ENCODE results near the gene RABGAP1.

Gene RABGAP1

GRCh38 chr9:122948313-122948712 is 7.5 kb downstream of the RABGAP1 start:
- peaks cover 13% of the 10 kb centered on the region; the same call in 1 of the 2 replicates for H3K36me3 ChIP-seq (ENCODE audit: insufficient read depth, low read depth, low read length)
- H3K4me1 ChIP-seq (ENCODE audit: insufficient read depth, low read length), result peaks cover 38% of the 10 kb centered on the region
- H3K27ac ChIP-seq (ENCODE audit: low read length), result no peak overlapping the region
- H3K9me3 ChIP-seq (ENCODE audit: insufficient read depth, low read depth, low read length), result no peaks in the 10 kb centered on the region
- H3K9ac ChIP-seq (ENCODE audit: low read depth, low read length), result peak overlapping the region; percentile 25; the same call in 1 of the 2 replicates
- no peak overlapping the region for H3K4me3 ChIP-seq (ENCODE audit: low read length)
- H3K27me3 ChIP-seq (ENCODE audit: insufficient read depth, low read length), result no peaks in the 10 kb centered on the region

DNA sequence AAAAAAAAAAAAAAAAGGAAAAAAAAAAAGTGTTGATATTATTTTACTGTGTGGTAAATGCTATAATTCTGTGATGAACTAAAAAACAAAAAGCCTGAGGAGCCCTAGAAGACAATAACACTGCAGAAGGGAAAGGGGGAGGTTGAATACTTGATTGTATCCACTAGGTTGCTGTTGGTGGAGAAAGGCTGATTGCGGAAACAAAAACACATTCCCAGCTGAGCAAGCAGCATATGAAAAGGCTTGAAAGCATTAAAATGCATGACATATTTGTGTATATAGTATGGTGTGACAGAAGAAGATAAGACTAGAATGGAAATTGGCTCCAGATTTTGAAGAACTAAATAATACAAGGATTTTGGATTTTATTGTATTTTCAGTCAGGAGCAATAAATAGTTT is 8.9 kb downstream of the RABGAP1 start:
- peaks cover 38% of the 10 kb centered on the region for H3K4me1 ChIP-seq (ENCODE audit: insufficient read depth, low read length)
- peak overlapping the region; percentile 47; the same call in 1 of the 2 replicates for H3K4me3 ChIP-seq (ENCODE audit: low read length)
- peak overlapping the region; percentile 55 for H3K27ac ChIP-seq (ENCODE audit: low read length)
- H3K36me3 ChIP-seq (ENCODE audit: insufficient read depth, low read depth, low read length), result peaks cover 8% of the 10 kb centered on the region; the same call in 1 of the 2 replicates
- H3K9me3 ChIP-seq (ENCODE audit: insufficient read depth, low read depth, low read length), result no peaks in the 10 kb centered on the region
- no peaks in the 10 kb centered on the region for H3K27me3 ChIP-seq (ENCODE audit: insufficient read depth, low read length)
- H3K9ac ChIP-seq (ENCODE audit: low read depth, low read length), result no peak overlapping the region; the same call in 1 of the 2 replicates

GRCh38 chr9:122950263-122950662 is 9.4 kb downstream of the RABGAP1 start:
- Histone ChIP-seq H3K9ac (ENCODE audit: low read depth, low read length) (no peak overlapping the region), H3K36me3 (ENCODE audit: insufficient read depth, low read depth, low read length) (peaks cover 8% of the 10 kb centered on the region; the same call in 1 of the 2 replicates), H3K27me3 (ENCODE audit: insufficient read depth, low read length) (no peaks in the 10 kb centered on the region), H3K4me1 (ENCODE audit: insufficient read depth, low read length) (peaks cover 38% of the 10 kb centered on the region), H3K9me3 (ENCODE audit: insufficient read depth, low read depth, low read length) (no peaks in the 10 kb centered on the region), H3K27ac (ENCODE audit: low read length) (peak overlapping the region; percentile 55), H3K4me3 (ENCODE audit: low read length) (peak overlapping the region; percentile 47; the same call in 1 of the 2 replicates)

DNA sequence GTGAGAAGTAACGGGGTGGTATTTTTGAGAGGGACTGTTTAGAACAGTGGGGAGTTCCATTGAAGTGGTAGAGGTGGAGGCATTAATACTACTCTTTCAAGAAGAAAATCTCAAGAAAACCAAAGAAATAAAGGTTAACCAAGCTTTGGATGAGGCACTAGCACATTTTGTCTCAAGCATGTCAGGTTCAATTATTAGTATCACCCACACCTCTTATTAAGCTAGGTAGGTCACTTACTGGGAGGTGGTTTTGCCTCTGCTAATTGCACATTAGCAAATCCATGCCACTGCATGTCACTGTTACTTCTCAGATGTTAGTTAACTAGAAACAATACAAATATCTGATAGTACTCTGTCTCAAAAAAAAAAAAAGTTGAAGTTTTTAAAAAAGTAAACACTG is 10.2 kb downstream of the RABGAP1 start:
- H3K27me3 ChIP-seq (ENCODE audit: insufficient read depth, low read length), result no peaks in the 10 kb centered on the region
- H3K4me3 ChIP-seq (ENCODE audit: low read length), result no peak overlapping the region
- no peak overlapping the region for H3K27ac ChIP-seq (ENCODE audit: low read length)
- peak overlapping the region; percentile 24; the same call in 1 of the 2 replicates for H3K9ac ChIP-seq (ENCODE audit: low read depth, low read length)
- no peaks in the 10 kb centered on the region for H3K9me3 ChIP-seq (ENCODE audit: insufficient read depth, low read depth, low read length)
- H3K4me1 ChIP-seq (ENCODE audit: insufficient read depth, low read length), result peaks cover 36% of the 10 kb centered on the region
- H3K36me3 ChIP-seq (ENCODE audit: insufficient read depth, low read depth, low read length), result peaks cover 8% of the 10 kb centered on the region; the same call in 1 of the 2 replicates

DNA sequence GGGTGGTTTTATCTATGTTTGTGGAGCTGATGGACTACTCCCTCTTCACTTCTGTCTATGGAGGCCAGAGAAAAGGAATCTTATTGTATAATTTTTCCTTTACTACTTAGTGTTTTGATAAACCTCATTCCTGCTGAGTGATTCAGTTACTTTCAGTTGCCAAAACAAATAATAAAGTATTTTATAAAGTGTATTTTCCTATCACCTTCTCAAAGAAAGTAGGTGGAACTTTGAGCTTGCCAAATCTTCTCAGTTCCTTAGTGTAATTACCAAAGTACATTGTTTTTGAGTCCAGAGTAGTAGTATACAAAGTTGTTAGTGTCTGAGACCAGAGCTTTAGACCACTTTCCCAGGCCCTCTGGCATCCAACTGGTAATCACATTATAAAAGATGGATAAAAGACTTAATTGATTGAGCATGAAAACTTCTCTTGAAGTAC is 13.5 kb downstream of the RABGAP1 start:
- Histone ChIP-seq H3K9ac (ENCODE audit: low read depth, low read length) (no peak overlapping the region), H3K36me3 (ENCODE audit: insufficient read depth, low read depth, low read length) (peaks cover 10% of the 10 kb centered on the region), H3K27me3 (ENCODE audit: insufficient read depth, low read length) (no peaks in the 10 kb centered on the region), H3K9me3 (ENCODE audit: insufficient read depth, low read depth, low read length) (no peaks in the 10 kb centered on the region), H3K4me3 (ENCODE audit: low read length) (no peak overlapping the region), H3K27ac (ENCODE audit: low read length) (no peak overlapping the region), H3K4me1 (ENCODE audit: insufficient read depth, low read length) (peaks cover 15% of the 10 kb centered on the region)

GRCh38 chr9:122955961-122956360 is 15.1 kb downstream of the RABGAP1 start:
- Histone ChIP-seq H3K36me3 (ENCODE audit: insufficient read depth, low read depth, low read length) (peaks cover 25% of the 10 kb centered on the region), H3K4me3 (ENCODE audit: low read length) (no peak overlapping the region), H3K9me3 (ENCODE audit: insufficient read depth, low read depth, low read length) (no peaks in the 10 kb centered on the region), H3K27me3 (ENCODE audit: insufficient read depth, low read length) (no peaks in the 10 kb centered on the region), H3K4me1 (ENCODE audit: insufficient read depth, low read length) (peaks cover 2% of the 10 kb centered on the region; the same call in 1 of the 2 replicates), H3K9ac (ENCODE audit: low read depth, low read length) (no peak overlapping the region), H3K27ac (ENCODE audit: low read length) (no peak overlapping the region)

- Histone ChIP-seq H3K4me1 (ENCODE audit: insufficient read depth, low read length) (no peaks in the 10 kb centered on the region), H3K9ac (ENCODE audit: low read depth, low read length) (no peak overlapping the region), H3K36me3 (ENCODE audit: insufficient read depth, low read depth, low read length) (peaks cover 49% of the 10 kb centered on the region)
Measured at GRCh38 chr9:122961139-122961538, 20.3 kb downstream of the RABGAP1 start.

DNA sequence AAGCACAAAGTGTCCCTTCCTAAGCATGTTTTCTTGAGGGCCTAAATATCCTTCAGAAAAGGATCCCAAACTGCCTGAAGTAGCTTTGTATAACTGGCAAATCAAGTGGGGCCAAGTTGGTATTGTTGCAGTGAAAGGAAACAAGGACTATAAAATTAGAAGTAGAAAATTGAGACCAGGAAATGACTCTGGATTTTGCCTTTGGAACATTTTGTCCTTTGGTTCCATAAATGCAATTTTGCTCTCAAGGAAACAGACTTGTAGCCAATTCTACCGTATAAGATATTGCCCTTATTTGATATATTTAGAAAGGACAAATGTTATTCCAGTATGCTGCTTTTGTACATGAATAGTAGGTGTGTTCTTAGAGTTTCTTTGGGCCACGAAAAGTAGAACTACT is 34.4 kb downstream of the RABGAP1 start:
- Histone ChIP-seq H3K4me1 (ENCODE audit: insufficient read depth, low read length) (no peaks in the 10 kb centered on the region), H3K27me3 (ENCODE audit: insufficient read depth, low read length) (no peaks in the 10 kb centered on the region), H3K9ac (ENCODE audit: low read depth, low read length) (no peak overlapping the region), H3K27ac (ENCODE audit: low read length) (no peak overlapping the region), H3K9me3 (ENCODE audit: insufficient read depth, low read depth, low read length) (no peaks in the 10 kb centered on the region), H3K4me3 (ENCODE audit: low read length) (no peak overlapping the region), H3K36me3 (ENCODE audit: insufficient read depth, low read depth, low read length) (peaks cover 20% of the 10 kb centered on the region)

More at GRCh38 chr9:122961139-122961538, 20.3 kb downstream of the RABGAP1 start:
- Histone ChIP-seq H3K9me3 (ENCODE audit: insufficient read depth, low read depth, low read length) (no peaks in the 10 kb centered on the region), H3K4me3 (ENCODE audit: low read length) (no peak overlapping the region), H3K27me3 (ENCODE audit: insufficient read depth, low read length) (no peaks in the 10 kb centered on the region), H3K27ac (ENCODE audit: low read length) (no peak overlapping the region)

DNA sequence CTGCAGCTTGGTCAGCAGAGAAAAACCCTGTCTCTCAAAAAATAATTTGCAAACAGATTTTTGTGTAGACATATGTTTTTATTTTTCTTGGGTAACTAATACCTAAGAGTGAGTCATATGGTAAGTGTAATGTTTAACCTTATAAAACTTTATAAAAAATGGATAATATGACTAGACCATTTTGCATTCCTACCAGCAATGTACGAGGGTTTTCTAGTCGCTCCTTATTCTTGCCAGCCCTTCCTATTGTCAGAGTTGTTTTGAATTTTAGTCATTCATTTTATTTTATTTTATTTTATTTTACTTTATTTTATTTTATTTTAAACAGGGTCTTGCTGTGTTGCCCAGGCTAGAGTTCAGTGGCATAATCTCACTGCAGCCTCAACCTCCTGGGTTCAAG is 37.8 kb downstream of the RABGAP1 start:
- Histone ChIP-seq H3K9ac (ENCODE audit: low read depth, low read length) (no peak overlapping the region), H3K27me3 (ENCODE audit: insufficient read depth, low read length) (no peaks in the 10 kb centered on the region), H3K4me3 (ENCODE audit: low read length) (no peak overlapping the region), H3K9me3 (ENCODE audit: insufficient read depth, low read depth, low read length) (no peaks in the 10 kb centered on the region), H3K27ac (ENCODE audit: low read length) (no peak overlapping the region), H3K4me1 (ENCODE audit: insufficient read depth, low read length) (no peaks in the 10 kb centered on the region), H3K36me3 (ENCODE audit: insufficient read depth, low read depth, low read length) (peaks cover 3% of the 10 kb centered on the region)

GRCh38 chr9:122986010-122986409 is 45.2 kb downstream of the RABGAP1 start:
- Histone ChIP-seq H3K36me3 (ENCODE audit: insufficient read depth, low read depth, low read length) (peaks cover 68% of the 10 kb centered on the region), H3K27ac (ENCODE audit: low read length) (no peak overlapping the region), H3K27me3 (ENCODE audit: insufficient read depth, low read length) (no peaks in the 10 kb centered on the region), H3K4me3 (ENCODE audit: low read length) (no peak overlapping the region), H3K9me3 (ENCODE audit: insufficient read depth, low read depth, low read length) (no peaks in the 10 kb centered on the region), H3K4me1 (ENCODE audit: insufficient read depth, low read length) (no peaks in the 10 kb centered on the region), H3K9ac (ENCODE audit: low read depth, low read length) (no peak overlapping the region)

DNA sequence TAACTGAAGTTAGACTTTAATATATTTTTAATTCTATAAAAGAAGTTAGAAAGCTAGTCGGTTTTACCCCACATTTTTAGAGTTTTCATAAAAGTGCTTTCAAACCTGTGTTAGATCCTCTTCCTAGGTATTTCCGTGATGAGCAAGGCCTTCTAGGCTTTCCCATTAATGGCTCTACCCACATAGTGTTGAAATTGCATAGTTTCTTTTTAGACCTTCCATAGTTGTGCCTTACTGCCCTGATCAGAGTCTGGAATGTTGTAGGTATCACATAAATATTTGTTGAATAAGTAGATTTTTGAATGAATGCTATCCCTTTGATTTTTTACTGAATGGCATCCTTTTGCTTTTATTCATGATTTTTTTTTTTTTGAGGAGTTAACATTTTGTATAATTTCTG is 47.3 kb downstream of the RABGAP1 start:
- Histone ChIP-seq H3K9me3 (ENCODE audit: insufficient read depth, low read depth, low read length) (no peaks in the 10 kb centered on the region), H3K4me3 (ENCODE audit: low read length) (no peak overlapping the region), H3K27ac (ENCODE audit: low read length) (no peak overlapping the region), H3K4me1 (ENCODE audit: insufficient read depth, low read length) (no peaks in the 10 kb centered on the region), H3K36me3 (ENCODE audit: insufficient read depth, low read depth, low read length) (peaks cover 78% of the 10 kb centered on the region), H3K9ac (ENCODE audit: low read depth, low read length) (no peak overlapping the region), H3K27me3 (ENCODE audit: insufficient read depth, low read length) (no peaks in the 10 kb centered on the region)

- Histone ChIP-seq H3K4me3 (ENCODE audit: low read length) (no peak overlapping the region), H3K9ac (ENCODE audit: low read depth, low read length) (no peak overlapping the region), H3K27me3 (ENCODE audit: insufficient read depth, low read length) (no peaks in the 10 kb centered on the region), H3K36me3 (ENCODE audit: insufficient read depth, low read depth, low read length) (peaks cover 74% of the 10 kb centered on the region), H3K27ac (ENCODE audit: low read length) (no peak overlapping the region), H3K9me3 (ENCODE audit: insufficient read depth, low read depth, low read length) (no peaks in the 10 kb centered on the region), H3K4me1 (ENCODE audit: insufficient read depth, low read length) (no peaks in the 10 kb centered on the region)
Measured at GRCh38 chr9:122988920-122989621, 48.3 kb downstream of the RABGAP1 start.
